ENCODE results near the gene TNFAIP8. TPM values are rescaled to one million over a fixed set of nuclear protein-coding genes. Genes with fewer than 3 reads are reported as not detected.

Gene TNFAIP8
- total and polyA plus RNA-seq, 9 of the 15 experiments (the other 6 are each of a cell fraction or from before 2014, with no cell fraction given) = 29.9 to 52.2 (median 44.8) TPM

DNA sequence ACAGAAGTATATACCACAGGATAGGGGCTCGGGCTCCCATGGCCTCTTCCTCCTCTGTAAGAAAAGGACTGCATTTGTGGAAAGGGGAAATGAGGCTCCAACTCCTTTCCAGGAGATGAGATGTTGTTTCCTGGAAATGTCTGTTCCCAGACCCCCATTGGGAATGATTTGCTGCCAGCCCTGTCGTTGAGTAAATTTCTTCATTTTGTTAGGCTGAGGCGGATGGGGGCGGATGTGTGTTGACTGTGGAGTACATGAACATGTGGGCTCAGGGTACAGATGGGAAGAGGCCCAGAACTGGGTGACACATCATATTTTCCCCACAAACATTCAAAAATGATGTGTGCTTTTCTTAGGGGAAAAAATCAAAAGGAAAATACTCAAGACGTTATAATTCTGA, 28.8 kb upstream of the TNFAIP8 start (continued):
- TF ChIP-seq, protein P1, sequence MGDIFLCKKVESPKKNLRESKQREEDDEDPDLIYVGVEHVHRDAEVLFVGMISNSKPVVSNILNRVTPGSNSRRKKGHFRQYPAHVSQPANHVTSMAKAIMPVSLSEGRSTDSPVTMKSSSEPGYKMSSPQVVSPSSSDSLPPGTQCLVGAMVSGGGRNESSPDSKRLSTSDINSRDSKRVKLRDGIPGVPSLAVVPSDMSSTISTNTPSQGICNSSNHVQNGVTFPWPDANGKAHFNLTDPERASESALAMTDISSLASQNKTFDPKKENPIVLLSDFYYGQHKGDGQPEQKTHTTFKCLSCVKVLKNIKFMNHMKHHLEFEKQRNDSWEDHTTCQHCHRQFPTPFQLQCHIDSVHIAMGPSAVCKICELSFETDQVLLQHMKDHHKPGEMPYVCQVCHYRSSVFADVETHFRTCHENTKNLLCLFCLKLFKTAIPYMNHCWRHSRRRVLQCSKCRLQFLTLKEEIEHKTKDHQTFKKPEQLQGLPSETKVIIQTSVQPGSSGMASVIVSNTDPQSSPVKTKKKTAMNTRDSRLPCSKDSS (IDR thresholded peaks at IDR 0.05; ENCODE audit: low read depth, partially characterized antibody) = no peak
- TF ChIP-seq JUNB (CRISPR knock-in tag; conservative IDR thresholded peaks at IDR 0.05) (no peak), RFX5 (IDR thresholded peaks at IDR 0.05; ENCODE audit: low read depth, low read length) (no peak), RCOR1 (IDR thresholded peaks at IDR 0.05; ENCODE audit: borderline replicate concordance in 1 of 2, low read depth in 2 of 2, low read length in 2 of 2) (no peak), KAT2B (IDR thresholded peaks at IDR 0.05; ENCODE audit: low read depth, low read length) (no peak), ZNF12 (CRISPR knock-in tag; IDR thresholded peaks at IDR 0.05) (no peak), NFE2L1 (tag; IDR thresholded peaks at IDR 0.05; ENCODE audit: borderline replicate concordance, low read depth) (0 out of 2 replicates have a peak, but pooled peaks have one; percentile 5), TEAD4 (IDR thresholded peaks at IDR 0.05; ENCODE audit: low read length) (0 out of 2 replicates have a peak, but pooled peaks have one; percentile 7), TEAD4 (CRISPR knock-in tag; IDR thresholded peaks at IDR 0.05; ENCODE audit: borderline replicate concordance) (no peak), RFX1 (IDR thresholded peaks at IDR 0.05) (no peak), ZNF316 (IDR thresholded peaks at IDR 0.05) (peak; percentile 79), KLF10 (CRISPR knock-in tag; IDR thresholded peaks at IDR 0.05) (no peak), EGR1 (conservative IDR thresholded peaks at IDR 0.05) (peak; percentile 74), U2AF2 (optimal IDR thresholded peaks at IDR 0.05; ENCODE audit: low read depth, low read length) (no peak)
- TF ChIP-seq, protein P2, sequence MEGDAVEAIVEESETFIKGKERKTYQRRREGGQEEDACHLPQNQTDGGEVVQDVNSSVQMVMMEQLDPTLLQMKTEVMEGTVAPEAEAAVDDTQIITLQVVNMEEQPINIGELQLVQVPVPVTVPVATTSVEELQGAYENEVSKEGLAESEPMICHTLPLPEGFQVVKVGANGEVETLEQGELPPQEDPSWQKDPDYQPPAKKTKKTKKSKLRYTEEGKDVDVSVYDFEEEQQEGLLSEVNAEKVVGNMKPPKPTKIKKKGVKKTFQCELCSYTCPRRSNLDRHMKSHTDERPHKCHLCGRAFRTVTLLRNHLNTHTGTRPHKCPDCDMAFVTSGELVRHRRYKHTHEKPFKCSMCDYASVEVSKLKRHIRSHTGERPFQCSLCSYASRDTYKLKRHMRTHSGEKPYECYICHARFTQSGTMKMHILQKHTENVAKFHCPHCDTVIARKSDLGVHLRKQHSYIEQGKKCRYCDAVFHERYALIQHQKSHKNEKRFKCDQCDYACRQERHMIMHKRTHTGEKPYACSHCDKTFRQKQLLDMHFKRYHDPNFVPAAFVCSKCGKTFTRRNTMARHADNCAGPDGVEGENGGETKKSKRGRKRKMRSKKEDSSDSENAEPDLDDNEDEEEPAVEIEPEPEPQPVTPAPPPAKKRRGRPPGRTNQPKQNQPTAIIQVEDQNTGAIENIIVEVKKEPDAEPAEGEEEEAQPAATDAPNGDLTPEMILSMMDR (IDR thresholded peaks at IDR 0.05 in 2 of 3, conservative IDR thresholded peaks at IDR 0.05 in 1 of 3; ENCODE audit: insufficient read depth in 2 of 3, low read depth in 1 of 3, low read length in 3 of 3) = 0 out of 6 replicates have a peak, but pooled peaks of 1 of the 3 experiments have one; percentile 1
- TF ChIP-seq, protein P3, sequence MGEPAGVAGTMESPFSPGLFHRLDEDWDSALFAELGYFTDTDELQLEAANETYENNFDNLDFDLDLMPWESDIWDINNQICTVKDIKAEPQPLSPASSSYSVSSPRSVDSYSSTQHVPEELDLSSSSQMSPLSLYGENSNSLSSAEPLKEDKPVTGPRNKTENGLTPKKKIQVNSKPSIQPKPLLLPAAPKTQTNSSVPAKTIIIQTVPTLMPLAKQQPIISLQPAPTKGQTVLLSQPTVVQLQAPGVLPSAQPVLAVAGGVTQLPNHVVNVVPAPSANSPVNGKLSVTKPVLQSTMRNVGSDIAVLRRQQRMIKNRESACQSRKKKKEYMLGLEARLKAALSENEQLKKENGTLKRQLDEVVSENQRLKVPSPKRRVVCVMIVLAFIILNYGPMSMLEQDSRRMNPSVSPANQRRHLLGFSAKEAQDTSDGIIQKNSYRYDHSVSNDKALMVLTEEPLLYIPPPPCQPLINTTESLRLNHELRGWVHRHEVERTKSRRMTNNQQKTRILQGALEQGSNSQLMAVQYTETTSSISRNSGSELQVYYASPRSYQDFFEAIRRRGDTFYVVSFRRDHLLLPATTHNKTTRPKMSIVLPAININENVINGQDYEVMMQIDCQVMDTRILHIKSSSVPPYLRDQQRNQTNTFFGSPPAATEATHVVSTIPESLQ (CRISPR knock-in tag; IDR thresholded peaks at IDR 0.05) = no peak
- TF ChIP-seq, protein P4, sequence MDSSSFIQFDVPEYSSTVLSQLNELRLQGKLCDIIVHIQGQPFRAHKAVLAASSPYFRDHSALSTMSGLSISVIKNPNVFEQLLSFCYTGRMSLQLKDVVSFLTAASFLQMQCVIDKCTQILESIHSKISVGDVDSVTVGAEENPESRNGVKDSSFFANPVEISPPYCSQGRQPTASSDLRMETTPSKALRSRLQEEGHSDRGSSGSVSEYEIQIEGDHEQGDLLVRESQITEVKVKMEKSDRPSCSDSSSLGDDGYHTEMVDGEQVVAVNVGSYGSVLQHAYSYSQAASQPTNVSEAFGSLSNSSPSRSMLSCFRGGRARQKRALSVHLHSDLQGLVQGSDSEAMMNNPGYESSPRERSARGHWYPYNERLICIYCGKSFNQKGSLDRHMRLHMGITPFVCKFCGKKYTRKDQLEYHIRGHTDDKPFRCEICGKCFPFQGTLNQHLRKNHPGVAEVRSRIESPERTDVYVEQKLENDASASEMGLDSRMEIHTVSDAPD (CRISPR knock-in tag; IDR thresholded peaks at IDR 0.05) = no peak
- TF ChIP-seq, protein P5, sequence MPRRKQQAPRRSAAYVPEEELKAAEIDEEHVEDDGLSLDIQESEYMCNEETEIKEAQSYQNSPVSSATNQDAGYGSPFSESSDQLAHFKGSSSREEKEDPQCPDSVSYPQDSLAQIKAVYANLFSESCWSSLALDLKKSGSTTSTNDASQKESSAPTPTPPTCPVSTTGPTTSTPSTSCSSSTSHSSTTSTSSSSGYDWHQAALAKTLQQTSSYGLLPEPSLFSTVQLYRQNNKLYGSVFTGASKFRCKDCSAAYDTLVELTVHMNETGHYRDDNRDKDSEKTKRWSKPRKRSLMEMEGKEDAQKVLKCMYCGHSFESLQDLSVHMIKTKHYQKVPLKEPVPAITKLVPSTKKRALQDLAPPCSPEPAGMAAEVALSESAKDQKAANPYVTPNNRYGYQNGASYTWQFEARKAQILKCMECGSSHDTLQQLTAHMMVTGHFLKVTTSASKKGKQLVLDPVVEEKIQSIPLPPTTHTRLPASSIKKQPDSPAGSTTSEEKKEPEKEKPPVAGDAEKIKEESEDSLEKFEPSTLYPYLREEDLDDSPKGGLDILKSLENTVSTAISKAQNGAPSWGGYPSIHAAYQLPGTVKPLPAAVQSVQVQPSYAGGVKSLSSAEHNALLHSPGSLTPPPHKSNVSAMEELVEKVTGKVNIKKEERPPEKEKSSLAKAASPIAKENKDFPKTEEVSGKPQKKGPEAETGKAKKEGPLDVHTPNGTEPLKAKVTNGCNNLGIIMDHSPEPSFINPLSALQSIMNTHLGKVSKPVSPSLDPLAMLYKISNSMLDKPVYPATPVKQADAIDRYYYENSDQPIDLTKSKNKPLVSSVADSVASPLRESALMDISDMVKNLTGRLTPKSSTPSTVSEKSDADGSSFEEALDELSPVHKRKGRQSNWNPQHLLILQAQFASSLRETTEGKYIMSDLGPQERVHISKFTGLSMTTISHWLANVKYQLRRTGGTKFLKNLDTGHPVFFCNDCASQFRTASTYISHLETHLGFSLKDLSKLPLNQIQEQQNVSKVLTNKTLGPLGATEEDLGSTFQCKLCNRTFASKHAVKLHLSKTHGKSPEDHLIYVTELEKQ (CRISPR knock-in tag; IDR thresholded peaks at IDR 0.05) = no peak
